Measurements from ENCODE around the gene TMEM59L.

The TMEM59L gene

GRCh38 chr19:18660051-18660910 lies 47.6 kb downstream of the TMEM59L start:
- no peak for DNase-seq

- DNase-seq, result no peak
These were observed 48.4 kb downstream of the TMEM59L start for GRCh38 chr19:18660939-18661670.

- no peak for DNase-seq
These were observed 50.5 kb downstream of the TMEM59L start for GRCh38 chr19:18662972-18663732.

GRCh38 chr19:18663940-18664530 lies 51.4 kb downstream of the TMEM59L start:
- DNase-seq, result no peak

GRCh38 chr19:18665771-18666202 lies 53.1 kb downstream of the TMEM59L start:
- no peak for DNase-seq

GRCh38 chr19:18666317-18666716 lies 53.6 kb downstream of the TMEM59L start:
- DNase-seq, result no peak

- DNase-seq, result no peak
These were observed 54.1 kb downstream of the TMEM59L start for GRCh38 chr19:18666784-18667183.

GRCh38 chr19:18667531-18668251 lies 55.0 kb downstream of the TMEM59L start:
- DNase-seq, result no peak

GRCh38 chr19:18668252-18668631 lies 55.6 kb downstream of the TMEM59L start:
- DNase-seq, result no peak

- no peak for DNase-seq
These were observed 56.3 kb downstream of the TMEM59L start for GRCh38 chr19:18668744-18669523.

GRCh38 chr19:18669524-18669817 lies 56.8 kb downstream of the TMEM59L start:
- no peak for DNase-seq

GRCh38 chr19:18669883-18670282 lies 57.2 kb downstream of the TMEM59L start:
- DNase-seq, result no peak

GRCh38 chr19:18670312-18670711 lies 57.6 kb downstream of the TMEM59L start:
- no peak for DNase-seq

All from NCI-H1092 (cell line).